ENCODE data around the gene C10orf95. TPM values are rescaled to one million over a fixed set of nuclear protein-coding genes. Genes with fewer than 3 reads are reported as not detected.

C10orf95 gene
- total RNA-seq, 1 donor from 2014 or later = 10.3 TPM

- no peak for TF ChIP-seq CTCF (conservative IDR thresholded peaks at IDR 0.05; ENCODE audit: low read depth, low read length)
- DNase-seq (ENCODE audit: low read depth) = no peak
- H3K4me3 ChIP-seq (ENCODE audit: low read depth, low read length) = no peak overlapping the region
Observed at GRCh38 chr10:102407425-102408130, 43.8 kb downstream of the C10orf95 start.

- DNase-seq (ENCODE audit: low read depth) = no peak
- TF ChIP-seq CTCF (conservative IDR thresholded peaks at IDR 0.05; ENCODE audit: low read depth, low read length) = no peak
- H3K4me3 ChIP-seq (ENCODE audit: low read depth, low read length) = no peak overlapping the region
Observed at GRCh38 chr10:102406815-102407214, 44.5 kb downstream of the C10orf95 start.

GRCh38 chr10:102405632-102406031 is 45.7 kb downstream of the C10orf95 start:
- no peak overlapping the region for H3K4me3 ChIP-seq (ENCODE audit: low read depth, low read length)
- no peak for DNase-seq (ENCODE audit: low read depth)
- no peak for TF ChIP-seq CTCF (conservative IDR thresholded peaks at IDR 0.05; ENCODE audit: low read depth, low read length)

- no peak overlapping the region for H3K4me3 ChIP-seq (ENCODE audit: low read depth, low read length)
- no peak for TF ChIP-seq CTCF (conservative IDR thresholded peaks at IDR 0.05; ENCODE audit: low read depth, low read length)
- DNase-seq (ENCODE audit: low read depth) = no peak
Observed at GRCh38 chr10:102405108-102405571, 46.2 kb downstream of the C10orf95 start.

- no peak overlapping the region for H3K4me3 ChIP-seq (ENCODE audit: low read depth, low read length)
- TF ChIP-seq CTCF (conservative IDR thresholded peaks at IDR 0.05; ENCODE audit: low read depth, low read length) = no peak
- DNase-seq (ENCODE audit: low read depth) = no peak
Observed at GRCh38 chr10:102404361-102405107, 46.8 kb downstream of the C10orf95 start.

GRCh38 chr10:102403115-102403514 is 48.2 kb downstream of the C10orf95 start:
- no peak for DNase-seq (ENCODE audit: low read depth)
- no peak for TF ChIP-seq CTCF (conservative IDR thresholded peaks at IDR 0.05; ENCODE audit: low read depth, low read length)
- H3K4me3 ChIP-seq (ENCODE audit: low read depth, low read length) = no peak overlapping the region
